H9 (cell line): ENCODE data around the gene CMTM8. TPM values are rescaled to one million over a fixed set of nuclear protein-coding genes. Genes with fewer than 3 reads are reported as not detected.

Experiments
- DNase-seq: peaks from one replicate; pipeline ENCODE4 v3.0.0-alpha.2; 2017
- H2AFZ ChIP-seq: one replicate; pipeline ENCODE4 v1.6.1; 2013; ENCODE audit warnings: mild to moderate bottlenecking, low read length, control low read depth, moderate library complexity
- H2AK5ac ChIP-seq: 2 replicates; pipeline ENCODE4 v1.6.1; 2013; ENCODE audit warnings: low read length, control low read depth, mixed read lengths; ENCODE audit not compliant: insufficient read length
- H2BK120ac ChIP-seq: one replicate; pipeline ENCODE4 v1.6.1; 2013; ENCODE audit warnings: low read depth, mild to moderate bottlenecking, low read length, control low read depth, inconsistent platforms; ENCODE audit not compliant: poor library complexity, severe bottlenecking
- H2BK12ac ChIP-seq: 2 replicates; pipeline ENCODE4 v1.6.1; 2013; ENCODE audit warnings: low read length, control low read depth, mixed read lengths, low read depth; ENCODE audit not compliant: insufficient read length
- H2BK15ac ChIP-seq: 2 replicates; pipeline ENCODE4 v1.6.1; 2013; ENCODE audit warnings: low read depth, low read length, control low read depth
- H2BK20ac ChIP-seq: one replicate; pipeline ENCODE4 v1.6.1; 2013; ENCODE audit warnings: low read depth, mild to moderate bottlenecking, low read length, control low read depth, inconsistent platforms; ENCODE audit not compliant: poor library complexity, severe bottlenecking
- H2BK5ac ChIP-seq: 2 replicates; pipeline ENCODE4 v1.6.1; 2013; ENCODE audit warnings: low read length, control low read depth, mixed read lengths; ENCODE audit not compliant: insufficient read length
- H3K14ac ChIP-seq: 2 replicates; pipeline ENCODE4 v1.6.1; 2013; ENCODE audit warnings: low read length, control low read depth; ENCODE audit not compliant: insufficient read depth
- H3K18ac ChIP-seq: 2 replicates; pipeline ENCODE4 v1.6.1; 2013; ENCODE audit warnings: low read depth, mild to moderate bottlenecking, mixed read lengths, low read length, control low read depth; ENCODE audit not compliant: insufficient read length
- H3K23ac ChIP-seq: 2 replicates; pipeline ENCODE4 v1.6.1; 2013; ENCODE audit warnings: low read length, control low read depth, mixed read lengths, low read depth; ENCODE audit not compliant: insufficient read length
- H3K23me2 ChIP-seq: 2 replicates; pipeline ENCODE4 v1.6.1; 2013; ENCODE audit warnings: low read depth, mild to moderate bottlenecking, mixed read lengths, low read length, control low read depth; ENCODE audit not compliant: insufficient read length, poor library complexity, severe bottlenecking
- H3K27ac ChIP-seq: 2 replicates; pipeline ENCODE4 v1.5.1; 2013; ENCODE audit warnings: low read length, control low read depth, mixed read lengths, low read depth; ENCODE audit not compliant: insufficient read length
- H3K27me3 ChIP-seq: 2 replicates; pipeline ENCODE4 v1.6.1; 2013; ENCODE audit warnings: low read length, control low read depth, inconsistent platforms; ENCODE audit not compliant: insufficient read depth
- H3K4ac ChIP-seq: 2 replicates; pipeline ENCODE4 v1.6.1; 2013; ENCODE audit warnings: low read depth, mild to moderate bottlenecking, control low read depth, inconsistent platforms, low read length, moderate library complexity
- H3K4me1 ChIP-seq: 2 replicates; pipeline ENCODE4 v1.6.1; 2013; ENCODE audit warnings: low read length, control low read depth, inconsistent platforms; ENCODE audit not compliant: insufficient read depth
- H3K4me2 ChIP-seq: 2 replicates; pipeline ENCODE4 v1.6.1; 2013; ENCODE audit warnings: low read length, control low read depth, mixed read lengths; ENCODE audit not compliant: insufficient read length, insufficient read depth
- H3K56ac ChIP-seq: 2 replicates; pipeline ENCODE4 v1.6.1; 2013; ENCODE audit warnings: low read depth, mild to moderate bottlenecking, mixed read lengths, low read length, control low read depth; ENCODE audit not compliant: insufficient read length
- H3K79me1 ChIP-seq: 2 replicates; pipeline ENCODE4 v1.6.1; 2013; ENCODE audit warnings: low read depth, mild to moderate bottlenecking, moderate library complexity, low read length, control low read depth, inconsistent platforms; ENCODE audit not compliant: insufficient read depth, poor library complexity, severe bottlenecking
- H3K79me2 ChIP-seq: 2 replicates; pipeline ENCODE4 v1.6.1; 2013; ENCODE audit warnings: low read length, control low read depth, inconsistent platforms; ENCODE audit not compliant: insufficient read depth
- H3K9ac ChIP-seq: 2 replicates; pipeline ENCODE4 v1.6.1; 2013; ENCODE audit warnings: low read length, control low read depth, mixed read lengths; ENCODE audit not compliant: insufficient read length; ENCODE audit errors: extremely low read depth
- H3K9me3 ChIP-seq: one replicate; pipeline ENCODE4 v1.6.1; 2013; ENCODE audit warnings: low read depth, low read length, inconsistent platforms; ENCODE audit not compliant: control insufficient read depth
- H3T11ph ChIP-seq: one replicate; pipeline ENCODE4 v1.6.1; 2013; ENCODE audit warnings: mild to moderate bottlenecking, low read length, control low read depth, inconsistent platforms
- H4K20me1 ChIP-seq: one replicate; pipeline ENCODE4 v1.6.1; 2013; ENCODE audit not compliant: control insufficient read depth, insufficient read length, insufficient read depth
- H4K5ac ChIP-seq: 2 replicates; pipeline ENCODE4 v1.6.1; 2013; ENCODE audit warnings: low read depth, mild to moderate bottlenecking, mixed read lengths, low read length, control low read depth; ENCODE audit not compliant: insufficient read length
- H4K8ac ChIP-seq: replicated peaks from 2 replicates; pipeline ENCODE4 v1.6.1; 2013; ENCODE audit warnings: low read length, control low read depth, mixed read lengths, low read depth; ENCODE audit not compliant: insufficient read length
- H4K91ac ChIP-seq: 2 replicates; pipeline ENCODE4 v1.6.1; 2013; ENCODE audit warnings: low read depth, mild to moderate bottlenecking, moderate library complexity, mixed read lengths, low read length, control low read depth; ENCODE audit not compliant: insufficient read length
- H3K27ac Mint-ChIP-seq, 3 experiments: 2 replicates in 2 of 3; 3 replicates in 1 of 3; pipeline ENCODE4 v1.8.0; 2020 to 2021; ENCODE audit warnings: mixed read lengths in 3 of 3, mild to moderate bottlenecking in 1 of 3, moderate library complexity in 1 of 3
- H3K27me3 Mint-ChIP-seq: 2 replicates; pipeline ENCODE4 v1.8.0; 2021; ENCODE audit warnings: low read depth, mild to moderate bottlenecking, moderate library complexity, mixed read lengths
- H3K36me3 Mint-ChIP-seq, 3 experiments: 2 replicates in 2 of 3; 3 replicates in 1 of 3; pipeline ENCODE4 v1.8.0; 2020 to 2021; ENCODE audit warnings: low read depth in 3 of 3, mixed read lengths in 3 of 3; ENCODE audit not compliant: insufficient read depth in 1 of 3
- H3K4me1 Mint-ChIP-seq, 2 experiments: 2 replicates each; pipeline ENCODE4 v1.8.0; 2020; ENCODE audit warnings: mixed read lengths in 2 of 2
- H3K4me3 Mint-ChIP-seq, 2 experiments: 2 replicates in 1 of 2; 3 replicates in 1 of 2; pipeline ENCODE4 v1.8.0; 2020 to 2021; ENCODE audit warnings: mild to moderate bottlenecking in 2 of 2, mixed read lengths in 2 of 2, moderate library complexity in 1 of 2
- H3K9me3 Mint-ChIP-seq, 2 experiments: 2 replicates in 1 of 2; 3 replicates in 1 of 2; pipeline ENCODE4 v1.8.0; 2020; ENCODE audit warnings: mild to moderate bottlenecking in 2 of 2, mixed read lengths in 2 of 2, moderate library complexity in 1 of 2
- CTCF ChIP-seq: fragments of 200-600 bp; sonication (generic); conservative IDR thresholded peaks from 3 replicates; pipeline ENCODE4 v1.8.0; 2021; ENCODE audit warnings: antibody characterized with exemption, mild to moderate bottlenecking
- WGBS: extraction: QIAGEN DNeasy Blood & Tissue Kit; methylation state at CpG from one replicate; pipeline ENCODE4 v1.1.7; 2013; ENCODE audit warnings: missing lambda C conversion rate, low lambda C conversion rate, mixed read lengths; ENCODE audit not compliant: insufficient read length; ENCODE audit errors: extremely low coverage; 5-methylcytosine and 5-hydroxymethylcytosine counted together
- total RNA-seq: library from RNA; stranded (reverse); gene quantifications from 2 replicates; pipeline ENCODE4 v1.2.1, GENCODE V29; 2021

Gene CMTM8
- total RNA-seq, 1 experiment from 2014 or later, result 4.0 TPM

GRCh38 chr3:32281570-32282106, 43.2 kb downstream of the CMTM8 start:
- H3K9me3 ChIP-seq, result no peaks in the 10 kb centered on the region
- Mint-ChIP-seq H3K27me3 (no peaks in the 10 kb centered on the region), H3K9me3 (no peaks in the 10 kb centered on the region), H3K36me3 (no peaks in the 10 kb centered on the region), H3K4me1 (peaks cover 5 to 7% of the 10 kb centered on the region in 2 experiments; a peak in 2 of 4 replicates), H3K4me3 (no peak overlapping the region), H3K27ac (no peak overlapping the region)
- no peak overlapping the region for H3K27ac ChIP-seq
- H4K91ac ChIP-seq, result no peak overlapping the region
- DNase-seq, result no peak
- H3K23me2 ChIP-seq, result no peaks in the 10 kb centered on the region
- no peaks in the 10 kb centered on the region for H4K20me1 ChIP-seq
- H3K9ac ChIP-seq, result no peak overlapping the region
- no peak overlapping the region for H3K4ac ChIP-seq
- no peak overlapping the region for H2BK20ac ChIP-seq
- no peak overlapping the region for H2BK5ac ChIP-seq
- no peak overlapping the region for H3K4me2 ChIP-seq
- H2BK15ac ChIP-seq, result no peak overlapping the region
- H3K23ac ChIP-seq, result no peak overlapping the region
- H3K27me3 ChIP-seq, result no peaks in the 10 kb centered on the region
- H3K79me2 ChIP-seq, result 0 out of 2 replicates have a peak, but pooled peaks cover 2% of the 10 kb centered on the region
- no peak overlapping the region for H2AFZ ChIP-seq
- H3K14ac ChIP-seq, result no peak overlapping the region
- H3K4me1 ChIP-seq, result no peaks in the 10 kb centered on the region
- H3K18ac ChIP-seq, result no peak overlapping the region
- H2BK12ac ChIP-seq, result no peak overlapping the region
- H3K79me1 ChIP-seq, result no peaks in the 10 kb centered on the region
- H4K8ac ChIP-seq, result no peak overlapping the region
- H3T11ph ChIP-seq, result no peak overlapping the region
- no CpG with 5 or more reads among the region's 2 CpGs for WGBS
- no peak overlapping the region for H2BK120ac ChIP-seq
- H2AK5ac ChIP-seq, result no peak overlapping the region
- H4K5ac ChIP-seq, result no peak overlapping the region
- H3K56ac ChIP-seq, result no peak overlapping the region
- TF ChIP-seq CTCF, result no peak
